ENCODE data around the gene FAM186B. TPM values are rescaled to one million over a fixed set of nuclear protein-coding genes. Genes with fewer than 3 reads are reported as not detected.
A peak's percentile ranks its signal among the peaks of the same experiment; 100 is the strongest.

The FAM186B gene
- total RNA-seq, 3 donors from 2014 or later: 0.59 to 0.98 (median 0.96) TPM

GRCh38 chr12:49585477-49586459, 19.7 kb downstream of the FAM186B start:
- intact Hi-C loops (cut with DNase I; ENCODE audit: low total_unique reads): no loop called here
- no peak for TF ChIP-seq POLR2AphosphoS5 (IDR thresholded peaks at IDR 0.05)
- no peak for TF ChIP-seq CTCF (IDR thresholded peaks at IDR 0.05)
- TF ChIP-seq POLR2A (IDR thresholded peaks at IDR 0.05): no peak
- Histone ChIP-seq H3K4me1 (no peaks in the 10 kb centered on the region), H3K9me3 (no peaks in the 10 kb centered on the region), H3K27me3 (no peaks in the 10 kb centered on the region), H3K4me3 (no peak overlapping the region), H3K36me3 (no peaks in the 10 kb centered on the region), H3K27ac (peak overlapping the region in 1 of 2 donors; percentile 27)
- DNase-seq (ENCODE audit: low spot score in 2 of 2): no peak

GRCh38 chr12:49584591-49584990, 20.8 kb downstream of the FAM186B start:
- Histone ChIP-seq H3K27me3 (no peaks in the 10 kb centered on the region), H3K9me3 (no peaks in the 10 kb centered on the region), H3K27ac (peak overlapping the region in 1 of 2 donors; percentile 9), H3K4me3 (no peak overlapping the region), H3K4me1 (no peaks in the 10 kb centered on the region), H3K36me3 (no peaks in the 10 kb centered on the region)
- intact Hi-C loops (cut with DNase I; ENCODE audit: low total_unique reads): no loop called here
- TF ChIP-seq POLR2A (IDR thresholded peaks at IDR 0.05) (no peak), POLR2AphosphoS5 (IDR thresholded peaks at IDR 0.05) (no peak), CTCF (IDR thresholded peaks at IDR 0.05) (no peak)
- DNase-seq (ENCODE audit: low spot score in 2 of 2): no peak

- H3K4me1 ChIP-seq: no peaks in the 10 kb centered on the region
- intact Hi-C loops (cut with DNase I; ENCODE audit: low total_unique reads): no loop called here
- DNase-seq (ENCODE audit: low spot score in 2 of 2): no peak
- no peaks in the 10 kb centered on the region for H3K27me3 ChIP-seq
- no peak overlapping the region for H3K27ac ChIP-seq
- H3K4me3 ChIP-seq: no peak overlapping the region
- H3K9me3 ChIP-seq: no peaks in the 10 kb centered on the region
- H3K36me3 ChIP-seq: no peaks in the 10 kb centered on the region
- TF ChIP-seq CTCF (IDR thresholded peaks at IDR 0.05) (no peak), POLR2AphosphoS5 (IDR thresholded peaks at IDR 0.05) (no peak), POLR2A (IDR thresholded peaks at IDR 0.05) (no peak)
These were observed 21.9 kb downstream of the FAM186B start for GRCh38 chr12:49583366-49584094.

- H3K36me3 ChIP-seq: no peaks in the 10 kb centered on the region
- no peaks in the 10 kb centered on the region for H3K4me1 ChIP-seq
- intact Hi-C loops (cut with DNase I; ENCODE audit: low total_unique reads): no loop called here
- H3K4me3 ChIP-seq: no peak overlapping the region
- no peak for DNase-seq (ENCODE audit: low spot score in 2 of 2)
- TF ChIP-seq CTCF (IDR thresholded peaks at IDR 0.05) (no peak), POLR2AphosphoS5 (IDR thresholded peaks at IDR 0.05) (no peak), POLR2A (IDR thresholded peaks at IDR 0.05) (no peak)
- no peaks in the 10 kb centered on the region for H3K27me3 ChIP-seq
- H3K9me3 ChIP-seq: no peaks in the 10 kb centered on the region
- no peak overlapping the region for H3K27ac ChIP-seq
These were observed 22.6 kb downstream of the FAM186B start for GRCh38 chr12:49582850-49583249.

GRCh38 chr12:49582201-49582600, 23.2 kb downstream of the FAM186B start:
- H3K4me1 ChIP-seq: no peaks in the 10 kb centered on the region
- TF ChIP-seq POLR2A (IDR thresholded peaks at IDR 0.05): no peak
- TF ChIP-seq POLR2AphosphoS5 (IDR thresholded peaks at IDR 0.05): no peak
- TF ChIP-seq CTCF (IDR thresholded peaks at IDR 0.05): no peak
- H3K27ac ChIP-seq: no peak overlapping the region
- no peak overlapping the region for H3K4me3 ChIP-seq
- intact Hi-C loops (cut with DNase I; ENCODE audit: low total_unique reads): no loop called here
- no peaks in the 10 kb centered on the region for H3K27me3 ChIP-seq
- no peak for DNase-seq (ENCODE audit: low spot score in 2 of 2)
- H3K36me3 ChIP-seq: no peaks in the 10 kb centered on the region
- no peaks in the 10 kb centered on the region for H3K9me3 ChIP-seq
